ENCODE results near the gene STK32B.

- TF ChIP-seq POLR2A (IDR thresholded peaks at IDR 0.05) = no peak
- no peak for TF ChIP-seq CTCF (IDR thresholded peaks at IDR 0.05)
Observed at GRCh38 chr4:5381961-5382441, 330.7 kb downstream of the STK32B start.

All from lower leg skin (tissue), 3 donors.